GM23248 (cell line): ENCODE data around the gene RNF150.

ENCODE experiments used
- EZH2 ChIP-seq: fragments of 200-600 bp; sonication (generic); IDR thresholded peaks from 2 replicates; pipeline ENCODE4 v1.6.1; 2018; ENCODE audit warnings: antibody characterized with exemption, mild to moderate bottlenecking; ENCODE audit not compliant: insufficient read depth, poor library complexity, severe bottlenecking
- EZH2phosphoT487 ChIP-seq: fragments of 200-600 bp; sonication (generic); IDR thresholded peaks from 2 replicates; pipeline ENCODE4 v1.6.1; 2018; ENCODE audit warnings: antibody characterized with exemption, moderate library complexity, mild to moderate bottlenecking, low read depth; ENCODE audit not compliant: insufficient read depth

DNA sequence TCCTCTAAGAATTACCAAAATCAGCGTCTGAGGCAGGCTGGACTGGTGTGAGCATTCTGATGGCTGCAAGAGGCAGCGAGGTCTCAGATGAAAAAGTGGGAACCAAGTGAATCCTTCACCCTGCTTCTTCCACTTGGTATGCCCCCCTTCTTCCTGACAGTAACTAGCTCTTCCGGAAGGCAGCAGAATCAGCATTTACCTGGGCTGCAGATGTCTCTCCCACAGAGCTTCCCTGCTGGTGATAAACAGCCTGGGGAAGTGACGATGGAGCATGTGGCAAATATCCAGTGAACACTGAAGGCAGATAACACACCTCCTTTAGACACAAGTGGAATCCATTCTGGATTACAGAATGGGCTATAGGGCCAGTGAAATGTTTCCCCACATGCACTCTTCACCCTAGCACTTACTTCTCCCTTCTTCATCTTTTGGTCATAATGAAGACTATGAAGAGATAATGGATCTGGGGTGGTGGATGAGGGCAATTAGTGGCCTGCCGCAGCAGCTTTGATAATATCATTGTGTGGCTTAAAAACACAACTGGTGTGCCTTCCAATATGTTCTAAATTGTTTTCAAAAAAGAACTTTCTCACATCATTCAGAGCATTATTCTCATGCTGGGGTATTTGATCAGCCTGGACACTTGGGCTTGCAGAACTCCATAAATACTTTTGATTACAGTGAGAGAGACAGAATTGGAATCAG is 316.3 kb downstream of the RNF150 start:
- TF ChIP-seq EZH2 (no peak), EZH2phosphoT487 (no peak)
